Panc1 (cell line): ENCODE data around the gene TTLL11. TPM values are rescaled to one million over a fixed set of nuclear protein-coding genes. Genes with fewer than 3 reads are reported as not detected.

Experiments
- ATAC-seq: fragments of 200-7000 bp; cut with Tn5 transposase; 2 replicates; pipeline ENCODE4 v1.9.1; 2020; ENCODE audit warnings: mild to moderate bottlenecking, moderate library complexity
- BruUV-seq: library from RNA; stranded (reverse); fragments of 400-500 nt; replicated peaks from 2 replicates; lab custom pipeline; 2021; lab: Mats Ljungman, UMichigan
- CTCF ChIA-PET: fragments of 300-600 bp; sonication (Branson Sonifier 250); formaldehyde crosslinking; loops from one replicate; lab custom pipeline; 2022; ENCODE audit warnings: antibody characterized with exemption; lab: Charles Lee
- POLR2A ChIA-PET: fragments of 300-600 bp; sonication (Branson Sonifier 250); formaldehyde crosslinking; loops from one replicate; lab custom pipeline; 2022; ENCODE audit warnings: antibody characterized with exemption; lab: Charles Lee
- DNase-seq: peaks from one replicate; pipeline ENCODE4 v3.0.0-alpha.2; 2010; ENCODE audit warnings: low read depth, low spot score
- H3K27ac ChIP-seq: 2 replicates; pipeline ENCODE4 v1.5.1; 2011; ENCODE audit warnings: mild to moderate bottlenecking, low read length, inconsistent platforms
- H3K27me3 ChIP-seq: fragments of 200-500 bp; sonication (Bioruptor generic); 2 replicates; pipeline ENCODE4 v1.6.0; 2014; ENCODE audit warnings: low read length, inconsistent platforms; ENCODE audit not compliant: control insufficient read depth, insufficient read depth
- H3K36me3 ChIP-seq: fragments of 200-500 bp; sonication (Bioruptor generic); 2 replicates; pipeline ENCODE4 v1.5.1; 2014; ENCODE audit warnings: inconsistent platforms, mild to moderate bottlenecking, low read length, moderate library complexity; ENCODE audit not compliant: control insufficient read depth, insufficient read depth
- H3K4me1 ChIP-seq: 2 replicates; pipeline ENCODE4 v1.5.1; 2011; ENCODE audit warnings: inconsistent platforms, mild to moderate bottlenecking, low read length, moderate library complexity; ENCODE audit not compliant: control insufficient read depth, insufficient read depth
- H3K4me3 ChIP-seq, 2 experiments: 2 replicates each; pipeline ENCODE4 v1.5.1; 2011 to 2012; ENCODE audit warnings: low read depth in 2 of 2, low read length in 2 of 2, mild to moderate bottlenecking in 2 of 2, inconsistent platforms in 1 of 2, moderate library complexity in 1 of 2
- H3K9me3 ChIP-seq: fragments of 200-500 bp; sonication (Bioruptor generic); 2 replicates; pipeline ENCODE4 v1.5.1; 2014; ENCODE audit warnings: low read depth, mild to moderate bottlenecking, inconsistent platforms, low read length, moderate library complexity; ENCODE audit not compliant: control insufficient read depth, insufficient read depth
- POLR2AphosphoS5 ChIP-seq: IDR thresholded peaks from 2 replicates; pipeline ENCODE4 v1.6.1; 2012; ENCODE audit warnings: mild to moderate bottlenecking, low read depth, low read length, moderate library complexity
- SIN3A ChIP-seq: IDR thresholded peaks from 2 replicates; pipeline ENCODE4 v1.6.1; 2012; ENCODE audit warnings: low read depth, mild to moderate bottlenecking, low read length, moderate library complexity, borderline replicate concordance; ENCODE audit not compliant: insufficient read depth
- TCF7L2 ChIP-seq: IDR thresholded peaks from 2 replicates; pipeline ENCODE4 v1.6.1; 2011; ENCODE audit warnings: mild to moderate bottlenecking, low read depth, low read length, inconsistent platforms
- in situ Hi-C: cut with HindIII; loops from 2 replicates; pipeline ENCODE4 v1.10.0; 2016; ENCODE audit warnings: low sequenced_read_pairs, low pct_unique_long_range_greater_than_20kb
- intact Hi-C: fragments of 100-400 bp; cut with micrococcal nuclease; formaldehyde crosslinking; loops from one replicate; pipeline ENCODE4 v1.10.0; 2022; ENCODE audit not compliant: unreplicated experiment
- total RNA-seq: library from RNA; stranded (reverse); gene quantifications from one replicate; pipeline ENCODE4 v1.2.1, GENCODE V29; 2021; ENCODE audit not compliant: unreplicated experiment
- TF ChIP-seq, protein P1 (sequence below): fragments of 450-650 bp; IDR thresholded peaks from 2 replicates; pipeline ENCODE4 v1.5.1; 2017; ENCODE audit warnings: mild to moderate bottlenecking
- TF ChIP-seq, protein P2 (sequence below), 2 experiments: IDR thresholded peaks; 2 replicates each; pipeline ENCODE4 v1.6.1; 2011 to 2012; ENCODE audit warnings: low read depth in 2 of 2, control low read depth in 1 of 2, low read length in 1 of 2, mild to moderate bottlenecking in 1 of 2, moderate library complexity in 1 of 2; ENCODE audit not compliant: insufficient read depth in 1 of 2

Gene TTLL11
- total RNA-seq, 1 experiment from 2014 or later: 1.1 TPM

DNA sequence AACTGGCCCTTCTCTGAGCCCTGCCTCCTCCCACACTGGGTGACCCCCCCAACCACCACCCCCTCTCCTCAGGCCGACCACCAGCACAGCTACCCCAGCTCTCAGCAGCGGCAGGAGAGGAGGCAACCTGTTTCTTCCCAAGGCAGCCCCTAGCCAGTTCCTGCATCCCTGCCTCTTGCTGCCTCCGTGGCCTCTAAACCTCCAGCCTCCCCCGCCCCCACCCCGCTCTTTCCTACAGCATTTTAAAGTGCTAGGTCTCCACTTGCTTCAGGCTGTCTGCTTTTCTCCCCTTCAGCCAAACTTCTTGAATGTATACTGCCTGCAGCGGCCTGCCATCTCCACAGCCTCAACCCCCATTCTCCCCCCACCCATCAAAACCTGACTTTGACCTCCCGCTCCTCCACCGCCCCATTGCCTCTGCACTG is 306.1 kb downstream of the TTLL11 start:
- no peaks in the 10 kb centered on the region for H3K9me3 ChIP-seq
- H3K4me1 ChIP-seq: no peaks in the 10 kb centered on the region
- POLR2A ChIA-PET: no interaction called here
- DNase-seq (no peak), ATAC-seq (no peak)
- no peaks in the 10 kb centered on the region for H3K27me3 ChIP-seq
- no peak overlapping the region for H3K4me3 ChIP-seq
- no peak overlapping the region for H3K27ac ChIP-seq
- in situ Hi-C loops (no loop called here), intact Hi-C loops (no loop called here)
- TF ChIP-seq SIN3A: no peak
- no peak for TF ChIP-seq TCF7L2
- TF ChIP-seq, protein P1, sequence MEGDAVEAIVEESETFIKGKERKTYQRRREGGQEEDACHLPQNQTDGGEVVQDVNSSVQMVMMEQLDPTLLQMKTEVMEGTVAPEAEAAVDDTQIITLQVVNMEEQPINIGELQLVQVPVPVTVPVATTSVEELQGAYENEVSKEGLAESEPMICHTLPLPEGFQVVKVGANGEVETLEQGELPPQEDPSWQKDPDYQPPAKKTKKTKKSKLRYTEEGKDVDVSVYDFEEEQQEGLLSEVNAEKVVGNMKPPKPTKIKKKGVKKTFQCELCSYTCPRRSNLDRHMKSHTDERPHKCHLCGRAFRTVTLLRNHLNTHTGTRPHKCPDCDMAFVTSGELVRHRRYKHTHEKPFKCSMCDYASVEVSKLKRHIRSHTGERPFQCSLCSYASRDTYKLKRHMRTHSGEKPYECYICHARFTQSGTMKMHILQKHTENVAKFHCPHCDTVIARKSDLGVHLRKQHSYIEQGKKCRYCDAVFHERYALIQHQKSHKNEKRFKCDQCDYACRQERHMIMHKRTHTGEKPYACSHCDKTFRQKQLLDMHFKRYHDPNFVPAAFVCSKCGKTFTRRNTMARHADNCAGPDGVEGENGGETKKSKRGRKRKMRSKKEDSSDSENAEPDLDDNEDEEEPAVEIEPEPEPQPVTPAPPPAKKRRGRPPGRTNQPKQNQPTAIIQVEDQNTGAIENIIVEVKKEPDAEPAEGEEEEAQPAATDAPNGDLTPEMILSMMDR: no peak
- TF ChIP-seq POLR2AphosphoS5: no peak
- TF ChIP-seq, protein P2, sequence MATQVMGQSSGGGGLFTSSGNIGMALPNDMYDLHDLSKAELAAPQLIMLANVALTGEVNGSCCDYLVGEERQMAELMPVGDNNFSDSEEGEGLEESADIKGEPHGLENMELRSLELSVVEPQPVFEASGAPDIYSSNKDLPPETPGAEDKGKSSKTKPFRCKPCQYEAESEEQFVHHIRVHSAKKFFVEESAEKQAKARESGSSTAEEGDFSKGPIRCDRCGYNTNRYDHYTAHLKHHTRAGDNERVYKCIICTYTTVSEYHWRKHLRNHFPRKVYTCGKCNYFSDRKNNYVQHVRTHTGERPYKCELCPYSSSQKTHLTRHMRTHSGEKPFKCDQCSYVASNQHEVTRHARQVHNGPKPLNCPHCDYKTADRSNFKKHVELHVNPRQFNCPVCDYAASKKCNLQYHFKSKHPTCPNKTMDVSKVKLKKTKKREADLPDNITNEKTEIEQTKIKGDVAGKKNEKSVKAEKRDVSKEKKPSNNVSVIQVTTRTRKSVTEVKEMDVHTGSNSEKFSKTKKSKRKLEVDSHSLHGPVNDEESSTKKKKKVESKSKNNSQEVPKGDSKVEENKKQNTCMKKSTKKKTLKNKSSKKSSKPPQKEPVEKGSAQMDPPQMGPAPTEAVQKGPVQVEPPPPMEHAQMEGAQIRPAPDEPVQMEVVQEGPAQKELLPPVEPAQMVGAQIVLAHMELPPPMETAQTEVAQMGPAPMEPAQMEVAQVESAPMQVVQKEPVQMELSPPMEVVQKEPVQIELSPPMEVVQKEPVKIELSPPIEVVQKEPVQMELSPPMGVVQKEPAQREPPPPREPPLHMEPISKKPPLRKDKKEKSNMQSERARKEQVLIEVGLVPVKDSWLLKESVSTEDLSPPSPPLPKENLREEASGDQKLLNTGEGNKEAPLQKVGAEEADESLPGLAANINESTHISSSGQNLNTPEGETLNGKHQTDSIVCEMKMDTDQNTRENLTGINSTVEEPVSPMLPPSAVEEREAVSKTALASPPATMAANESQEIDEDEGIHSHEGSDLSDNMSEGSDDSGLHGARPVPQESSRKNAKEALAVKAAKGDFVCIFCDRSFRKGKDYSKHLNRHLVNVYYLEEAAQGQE (IDR thresholded peaks at IDR 0.05; ENCODE audit: insufficient read depth in 1 of 2, low read depth in 2 of 2, low read length in 1 of 2): no peak
- no TSS peak for BruUV-seq
- H3K36me3 ChIP-seq: no peaks in the 10 kb centered on the region
- CTCF ChIA-PET: no interaction called here

DNA sequence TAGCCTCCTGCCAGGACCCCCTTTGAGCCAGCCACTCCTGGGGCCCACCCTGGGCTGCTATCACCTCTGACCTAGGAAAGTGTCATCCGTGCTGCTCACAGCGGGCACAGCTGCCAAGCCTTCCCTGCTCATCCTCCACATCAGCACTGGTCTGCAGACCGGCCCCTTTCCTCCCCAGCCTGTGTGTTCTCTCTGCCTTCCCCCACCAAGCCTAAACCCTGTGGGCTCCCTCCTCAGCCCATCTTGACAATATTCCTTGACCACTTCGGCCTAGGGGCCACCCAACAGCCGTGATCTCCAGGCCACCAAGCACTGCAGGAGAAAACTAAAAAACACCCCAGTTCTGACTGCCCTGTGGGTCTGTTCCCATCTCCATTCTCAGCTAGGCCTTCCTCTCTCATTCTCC is 306.6 kb downstream of the TTLL11 start:
- no peak overlapping the region for H3K27ac ChIP-seq
- TF ChIP-seq, protein P2 (IDR thresholded peaks at IDR 0.05; ENCODE audit: insufficient read depth in 1 of 2, low read depth in 2 of 2, low read length in 1 of 2): no peak
- TF ChIP-seq TCF7L2 (no peak), SIN3A (no peak), POLR2AphosphoS5 (no peak)
- TF ChIP-seq, protein P1: no peak
- intact Hi-C loops (no loop called here), in situ Hi-C loops (no loop called here)
- H3K27me3 ChIP-seq: no peaks in the 10 kb centered on the region
- no peaks in the 10 kb centered on the region for H3K4me1 ChIP-seq
- H3K4me3 ChIP-seq: no peak overlapping the region
- ChIA-PET CTCF (no interaction called here), POLR2A (no interaction called here)
- ATAC-seq: no peak
- DNase-seq: no peak
- BruUV-seq: no TSS peak
- H3K9me3 ChIP-seq: no peaks in the 10 kb centered on the region
- H3K36me3 ChIP-seq: no peaks in the 10 kb centered on the region
